NCI-H524 (cell line): ENCODE results near the gene GDPD5.
A peak's percentile ranks its signal among the peaks of the same experiment; 100 is the strongest.

Experiments used
- DNase-seq, 2 experiments: peaks; one replicate each; lab custom pipeline; 2025; lab: John Stamatoyannopoulos, UW

GDPD5 gene

GRCh38 chr11:75492181-75492820, 33.4 kb downstream of the GDPD5 start:
- DNase-seq: no peak

GRCh38 chr11:75491465-75491864, 34.3 kb downstream of the GDPD5 start:
- no peak for DNase-seq

GRCh38 chr11:75490221-75491181, 35.2 kb downstream of the GDPD5 start:
- DNase-seq: no peak

GRCh38 chr11:75487365-75487764, 38.4 kb downstream of the GDPD5 start:
- no peak for DNase-seq

- DNase-seq: no peak
Measured at GRCh38 chr11:75485742-75486141, 40.0 kb downstream of the GDPD5 start.

GRCh38 chr11:75482931-75483469, 42.7 kb downstream of the GDPD5 start:
- DNase-seq: no peak

- DNase-seq: no peak
Measured at GRCh38 chr11:75481922-75482606, 43.7 kb downstream of the GDPD5 start.

- no peak for DNase-seq
Measured at GRCh38 chr11:75481223-75481921, 44.4 kb downstream of the GDPD5 start.

- DNase-seq: peak in 1 of 2 experiments; percentile 23
Measured at GRCh38 chr11:75480185-75481175, 45.3 kb downstream of the GDPD5 start.

GRCh38 chr11:75479597-75480145, 46.1 kb downstream of the GDPD5 start:
- no peak for DNase-seq

- no peak for DNase-seq
Measured at GRCh38 chr11:75478783-75479596, 46.8 kb downstream of the GDPD5 start.

GRCh38 chr11:75477614-75477935, 48.2 kb downstream of the GDPD5 start:
- DNase-seq: no peak

GRCh38 chr11:75476739-75477613, 48.8 kb downstream of the GDPD5 start:
- DNase-seq: peak; percentile 9 to 38

GRCh38 chr11:75475767-75476650, 49.7 kb downstream of the GDPD5 start:
- peak; percentile 68 to 75 for DNase-seq

- no peak for DNase-seq
Measured at GRCh38 chr11:75474878-75475766, 50.6 kb downstream of the GDPD5 start.

GRCh38 chr11:75474240-75474639, 51.5 kb downstream of the GDPD5 start:
- no peak for DNase-seq
